SW480 (cell line): ENCODE measurements around the gene DCAF6.

Experiments used
- DNase-seq: peaks from one replicate; pipeline ENCODE4 v3.0.0-alpha.2; 2016; ENCODE audit warnings: low spot score

Gene DCAF6

GRCh38 chr1:168087696-168088095, 151.2 kb downstream of the DCAF6 start:
- DNase-seq, result no peak

- no peak for DNase-seq
These were observed 152.2 kb downstream of the DCAF6 start for GRCh38 chr1:168088511-168089325.

- DNase-seq, result no peak
These were observed 153.0 kb downstream of the DCAF6 start for GRCh38 chr1:168089326-168089978.

GRCh38 chr1:168089979-168090337, 153.5 kb downstream of the DCAF6 start:
- no peak for DNase-seq

GRCh38 chr1:168090395-168090794, 153.9 kb downstream of the DCAF6 start:
- no peak for DNase-seq

GRCh38 chr1:168091063-168091462, 154.6 kb downstream of the DCAF6 start:
- DNase-seq, result no peak

- DNase-seq, result no peak
These were observed 155.5 kb downstream of the DCAF6 start for GRCh38 chr1:168091720-168092550.

GRCh38 chr1:168092566-168093355, 156.3 kb downstream of the DCAF6 start:
- DNase-seq, result peak; percentile 30

GRCh38 chr1:168093616-168094015, 157.1 kb downstream of the DCAF6 start:
- no peak for DNase-seq

GRCh38 chr1:168095476-168095875, 159.0 kb downstream of the DCAF6 start:
- DNase-seq, result no peak

GRCh38 chr1:168096296-168097165, 160.0 kb downstream of the DCAF6 start:
- no peak for DNase-seq

GRCh38 chr1:168097921-168098528, 161.5 kb downstream of the DCAF6 start:
- DNase-seq, result no peak

- DNase-seq, result no peak
These were observed 162.2 kb downstream of the DCAF6 start for GRCh38 chr1:168098534-168099320.

GRCh38 chr1:168099337-168099801, 162.9 kb downstream of the DCAF6 start:
- no peak for DNase-seq

GRCh38 chr1:168100315-168101002, 164.0 kb downstream of the DCAF6 start:
- peak; percentile 81 for DNase-seq

- no peak for DNase-seq
These were observed 164.9 kb downstream of the DCAF6 start for GRCh38 chr1:168101336-168101735.

GRCh38 chr1:168102487-168102886, 166.0 kb downstream of the DCAF6 start:
- DNase-seq, result no peak

GRCh38 chr1:168104535-168104934, 168.1 kb downstream of the DCAF6 start:
- no peak for DNase-seq

- DNase-seq, result no peak
These were observed 169.4 kb downstream of the DCAF6 start for GRCh38 chr1:168105846-168106245.
